Subcutaneous abdominal adipose tissue (tissue), 5 donors: ENCODE results near the gene MRPS23.

Source experiments
- H3K27ac ChIP-seq: one replicate; pipeline ENCODE4 v1.7.0; 2013; ENCODE audit warnings: low read depth, mild to moderate bottlenecking, inconsistent platforms, low read length, moderate library complexity
- H3K27me3 ChIP-seq, 5 donors: one replicate each; pipeline ENCODE4 v1.7.0; 2013; ENCODE audit warnings: low read length in 5 of 5, inconsistent platforms in 1 of 5; ENCODE audit not compliant: control insufficient read depth in 5 of 5, insufficient read depth in 4 of 5
- H3K36me3 ChIP-seq, 5 donors: one replicate each; pipeline ENCODE4 v1.7.0; 2013; ENCODE audit warnings: low read length in 5 of 5; ENCODE audit not compliant: control insufficient read depth in 5 of 5, insufficient read depth in 5 of 5
- H3K4me1 ChIP-seq, 5 donors: one replicate each; pipeline ENCODE4 v1.7.0; 2013; ENCODE audit warnings: low read length in 5 of 5, mild to moderate bottlenecking in 3 of 5, moderate library complexity in 1 of 5; ENCODE audit not compliant: control insufficient read depth in 5 of 5, insufficient read depth in 5 of 5
- H3K4me3 ChIP-seq, 5 donors: one replicate each; pipeline ENCODE4 v1.7.0; 2013; ENCODE audit warnings: low read length in 5 of 5, low read depth in 1 of 5
- H3K9ac ChIP-seq, 5 donors: one replicate each; pipeline ENCODE4 v1.7.0; 2013; ENCODE audit warnings: low read length in 5 of 5, mild to moderate bottlenecking in 4 of 5, moderate library complexity in 3 of 5
- H3K9me3 ChIP-seq, 5 donors: one replicate each; pipeline ENCODE4 v1.7.0; 2013; ENCODE audit warnings: low read length in 5 of 5; ENCODE audit not compliant: control insufficient read depth in 5 of 5
- donor health status: healthy.
- donor health status: healthy.
- donor health status: healthy.
- donor health status: healthy.
- donor health status: healthy.

MRPS23 gene

DNA sequence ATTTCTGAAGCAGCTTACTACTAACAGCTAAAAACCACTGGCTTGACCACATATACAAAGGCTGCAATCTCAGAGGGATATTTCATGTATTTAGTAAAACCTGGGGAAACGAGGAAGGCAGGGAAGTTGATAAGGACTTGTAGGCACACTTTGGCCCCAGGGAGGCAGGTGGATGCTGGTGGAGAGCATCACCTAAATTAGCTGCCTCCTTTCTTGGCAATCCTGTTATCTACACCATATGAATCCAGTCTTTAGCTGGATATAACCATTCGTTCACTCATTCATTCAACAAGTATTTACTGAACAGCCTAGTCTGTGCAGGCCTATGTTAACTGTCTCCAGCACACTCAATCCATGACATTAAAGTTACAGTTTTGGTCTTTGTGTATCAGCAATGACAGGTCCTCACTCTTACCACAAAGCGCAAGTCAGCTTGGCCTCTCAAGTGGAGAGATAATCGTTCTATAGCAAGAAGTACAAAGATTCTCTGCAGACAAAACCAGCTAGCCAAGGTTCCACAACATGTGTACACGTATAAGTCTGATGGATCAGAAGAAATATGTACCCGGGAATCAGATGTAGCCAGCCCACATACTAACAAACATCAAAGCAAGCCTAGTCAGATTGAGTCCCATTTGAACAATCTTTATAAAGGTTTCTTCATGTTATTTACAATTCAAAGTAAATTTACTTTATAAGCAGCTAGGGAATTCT lies 10.8 kb downstream of the MRPS23 start:
- Histone ChIP-seq H3K9ac (no peak overlapping the region), H3K36me3 (peaks cover 25 to 32% (median 30%) of the 10 kb centered on the region in 5 donors), H3K9me3 (no peaks in the 10 kb centered on the region), H3K4me1 (peaks cover 0 to 17% (median 4%) of the 10 kb centered on the region in 5 donors), H3K4me3 (no peak overlapping the region), H3K27me3 (no peaks in the 10 kb centered on the region), H3K27ac (peak overlapping the region; percentile 17)

DNA sequence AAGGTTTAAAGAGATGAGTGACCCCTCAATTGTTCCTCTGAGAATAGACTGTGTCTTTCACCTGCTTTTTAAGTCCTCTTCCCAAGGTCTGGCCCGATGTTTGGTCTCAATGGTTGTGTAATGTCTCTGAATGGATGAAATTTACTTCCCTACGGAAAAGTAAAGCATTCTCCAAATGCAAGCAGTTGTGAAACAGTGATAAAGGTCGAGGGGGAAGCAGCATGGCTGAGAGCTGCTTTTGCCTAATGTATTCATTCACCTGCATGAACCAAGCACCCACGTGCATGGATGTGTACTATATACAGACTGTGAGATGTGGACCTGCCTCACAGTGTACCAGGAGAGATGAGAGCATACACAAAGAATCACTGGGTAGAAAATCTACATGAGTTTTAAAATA lies 11.4 kb downstream of the MRPS23 start:
- Histone ChIP-seq H3K4me1 (peaks cover 0 to 23% (median 6%) of the 10 kb centered on the region in 5 donors), H3K27me3 (no peaks in the 10 kb centered on the region), H3K27ac (peak overlapping the region; percentile 17), H3K36me3 (peaks cover 25 to 32% (median 30%) of the 10 kb centered on the region in 5 donors), H3K4me3 (no peak overlapping the region), H3K9me3 (no peaks in the 10 kb centered on the region), H3K9ac (no peak overlapping the region)

DNA sequence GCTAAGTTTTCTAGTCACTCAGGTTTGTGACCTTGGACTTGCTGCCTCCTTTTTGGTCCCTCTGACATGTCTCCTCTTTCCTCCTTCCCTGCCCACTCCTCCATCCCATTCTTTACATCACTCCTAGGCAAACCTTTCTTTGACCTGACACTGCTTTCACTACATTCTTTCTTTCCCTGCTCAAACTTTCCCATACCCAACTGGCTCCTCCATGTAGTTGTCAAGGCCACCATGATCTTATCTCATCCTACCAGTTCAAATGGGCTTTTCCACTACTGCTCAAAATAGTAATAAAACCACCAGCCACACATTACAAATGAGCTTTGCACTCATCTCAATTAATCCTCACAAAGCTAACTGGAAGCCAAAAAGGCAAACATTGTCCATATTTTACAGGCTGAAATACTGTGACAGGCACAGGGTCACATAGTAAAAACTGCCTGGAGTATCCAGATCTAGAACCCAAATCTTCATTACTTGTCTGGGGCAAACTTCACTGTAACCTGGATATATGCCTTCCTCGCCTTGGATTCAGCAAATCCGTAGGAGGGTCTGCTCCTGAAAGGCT lies 14.4 kb downstream of the MRPS23 start:
- Histone ChIP-seq H3K27ac (no peak overlapping the region), H3K4me1 (peaks cover 0 to 39% (median 21%) of the 10 kb centered on the region in 5 donors), H3K27me3 (no peaks in the 10 kb centered on the region), H3K9me3 (no peaks in the 10 kb centered on the region), H3K4me3 (no peak overlapping the region), H3K36me3 (peaks cover 16 to 25% (median 20%) of the 10 kb centered on the region in 5 donors), H3K9ac (no peak overlapping the region)

DNA sequence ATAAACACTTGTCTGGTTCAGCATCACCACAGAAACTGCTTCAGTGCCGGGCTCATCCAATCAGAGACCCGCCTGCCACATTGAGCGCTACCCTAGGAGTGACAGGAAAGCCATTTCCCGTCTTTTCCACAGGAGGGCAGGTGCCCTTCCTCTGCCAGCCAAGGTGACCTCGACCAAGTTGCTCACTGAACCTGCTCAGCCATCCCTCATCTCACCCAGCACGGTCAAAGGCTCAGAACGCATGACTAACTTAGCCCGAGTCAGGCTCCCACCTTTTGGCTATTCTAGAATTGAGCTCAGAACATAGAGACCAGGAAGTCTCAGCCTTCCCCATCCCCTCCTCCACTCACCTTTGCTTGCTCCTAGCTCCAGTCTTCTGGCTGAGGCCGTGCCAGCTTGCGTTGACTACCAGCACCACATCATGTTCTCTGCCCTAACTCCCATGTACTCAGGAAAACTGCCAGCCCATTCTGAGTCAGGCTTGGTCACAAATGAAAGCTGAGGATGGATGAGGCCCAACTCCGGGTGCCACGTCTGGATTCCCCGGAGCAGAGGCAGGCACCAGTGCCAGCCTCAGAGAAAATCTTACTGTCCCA lies 15.6 kb downstream of the MRPS23 start:
- H3K36me3 ChIP-seq: peaks cover 9 to 16% (median 12%) of the 10 kb centered on the region in 5 donors
- no peak overlapping the region for H3K27ac ChIP-seq
- peaks cover 0 to 39% (median 21%) of the 10 kb centered on the region in 5 donors for H3K4me1 ChIP-seq
- H3K9me3 ChIP-seq: no peaks in the 10 kb centered on the region
- no peaks in the 10 kb centered on the region for H3K27me3 ChIP-seq
- H3K4me3 ChIP-seq: no peak overlapping the region
- H3K9ac ChIP-seq: no peak overlapping the region

DNA sequence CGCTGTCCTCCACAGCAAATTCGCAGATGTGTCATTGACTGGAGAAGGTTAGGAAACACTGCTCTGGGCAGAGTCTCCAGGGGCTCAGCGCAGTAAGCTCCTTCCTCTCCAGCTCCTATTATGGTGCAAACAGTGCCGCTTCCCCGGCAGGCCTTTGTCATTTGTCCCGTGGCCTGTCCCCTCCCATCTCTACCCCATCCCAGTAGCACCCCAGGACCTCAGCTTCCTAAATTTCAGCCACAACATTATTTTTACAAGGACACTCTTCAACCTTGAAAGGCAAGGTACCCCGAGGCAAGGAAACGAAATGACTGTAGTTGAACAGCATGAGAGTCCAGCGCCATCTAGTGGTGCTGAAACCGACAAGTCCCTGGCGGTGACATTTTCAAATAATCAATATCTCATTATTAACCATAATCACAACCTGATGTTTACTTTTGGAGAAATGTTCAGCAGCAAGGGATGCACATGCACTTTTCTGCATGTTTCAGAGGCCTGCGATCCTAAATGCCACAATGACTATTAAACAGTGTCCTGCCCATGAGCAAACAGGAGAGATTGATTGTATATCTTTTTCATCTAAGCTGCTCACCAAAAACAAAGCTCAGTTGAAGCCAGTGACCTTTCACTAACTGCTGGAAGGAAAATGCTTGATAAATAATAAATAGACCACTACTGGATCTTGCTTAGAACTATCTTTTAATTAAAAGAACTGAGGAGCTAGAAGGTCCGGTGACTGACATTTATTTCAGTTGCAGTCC lies 16.5 kb downstream of the MRPS23 start:
- peak overlapping the region; percentile 38 for H3K27ac ChIP-seq
- H3K4me3 ChIP-seq: peak overlapping the region; percentile 52 to 81 (median 71)
- peaks cover 1 to 7% (median 4%) of the 10 kb centered on the region in 5 donors for H3K36me3 ChIP-seq
- H3K9me3 ChIP-seq: no peaks in the 10 kb centered on the region
- peaks cover 0 to 34% (median 17%) of the 10 kb centered on the region in 5 donors for H3K4me1 ChIP-seq
- H3K9ac ChIP-seq: peak overlapping the region in 4 of 5 donors; percentile 44 to 66 (median 56)
- no peaks in the 10 kb centered on the region for H3K27me3 ChIP-seq

DNA sequence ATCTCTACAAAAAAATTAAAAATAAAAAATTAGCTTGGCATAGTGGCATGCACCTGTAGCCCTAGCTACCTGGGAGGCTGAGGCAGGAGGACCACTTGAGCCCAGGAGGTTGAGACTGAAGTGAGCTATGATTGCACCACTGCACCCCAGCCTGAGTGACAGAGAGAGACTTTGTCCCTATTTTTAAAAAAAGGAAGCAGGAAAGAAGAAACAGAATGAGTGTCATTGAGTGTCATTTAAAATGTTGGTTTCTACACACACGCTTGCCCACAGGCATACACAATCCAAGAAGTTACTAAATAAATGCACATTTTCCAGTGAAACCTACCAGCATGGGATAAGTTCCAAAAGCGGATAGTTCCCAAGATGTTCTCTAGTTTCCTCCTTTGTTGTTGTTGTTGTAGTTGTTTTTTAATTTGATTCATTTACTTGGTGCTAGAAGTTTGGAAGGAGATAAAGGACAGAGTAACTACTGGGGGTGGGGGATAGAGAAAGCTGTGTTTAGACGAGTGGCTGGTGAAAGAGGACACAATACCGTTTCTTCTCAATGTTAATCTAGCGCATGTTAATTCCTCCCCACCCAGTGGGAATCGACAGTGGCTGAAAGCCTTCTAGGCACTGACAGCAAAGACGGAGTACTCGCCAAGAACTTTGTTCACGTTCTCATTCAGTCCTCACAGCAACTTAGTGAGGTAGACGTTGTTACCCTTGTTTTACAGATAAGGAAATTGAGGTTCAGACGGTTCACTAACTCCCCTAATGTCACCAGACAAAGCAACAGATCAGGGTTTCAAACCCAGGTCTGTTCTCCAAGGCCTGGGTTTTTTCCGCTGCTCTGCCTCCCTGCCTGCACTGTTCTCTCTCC lies 17.3 kb downstream of the MRPS23 start:
- Histone ChIP-seq H3K9me3 (no peaks in the 10 kb centered on the region), H3K4me1 (peaks cover 0 to 26% (median 14%) of the 10 kb centered on the region in 5 donors), H3K9ac (peak overlapping the region; percentile 1 to 66 (median 44)), H3K4me3 (peak overlapping the region; percentile 52 to 81 (median 71)), H3K36me3 (peaks cover 0 to 7% (median 4%) of the 10 kb centered on the region in 5 donors), H3K27ac (peak overlapping the region; percentile 38), H3K27me3 (no peaks in the 10 kb centered on the region)

DNA sequence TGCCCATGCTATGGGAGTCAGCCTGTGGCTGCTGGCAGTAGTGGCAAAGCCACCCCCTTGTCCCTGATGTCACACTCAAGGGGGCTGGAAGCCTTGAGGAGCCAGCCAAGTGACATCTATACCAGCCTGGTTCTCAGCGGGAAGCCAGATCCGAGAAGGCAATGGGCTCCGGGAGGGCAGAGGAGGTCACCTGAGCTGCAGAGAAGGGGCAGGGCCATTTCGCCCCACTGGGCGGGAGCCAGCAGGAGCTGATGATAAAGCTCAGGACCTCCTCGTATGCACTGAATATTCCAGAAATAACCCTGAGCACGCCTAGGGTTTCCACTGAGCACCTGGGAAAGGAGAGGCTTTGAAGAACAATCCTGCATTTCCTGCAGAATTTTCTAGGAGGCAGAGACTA lies 19.0 kb downstream of the MRPS23 start:
- H3K27ac ChIP-seq: no peak overlapping the region
- no peaks in the 10 kb centered on the region for H3K9me3 ChIP-seq
- H3K27me3 ChIP-seq: no peaks in the 10 kb centered on the region
- H3K4me1 ChIP-seq: peaks cover 0 to 25% (median 14%) of the 10 kb centered on the region in 5 donors
- no peak overlapping the region for H3K4me3 ChIP-seq
- H3K36me3 ChIP-seq: no peaks in the 10 kb centered on the region
- H3K9ac ChIP-seq: no peak overlapping the region

DNA sequence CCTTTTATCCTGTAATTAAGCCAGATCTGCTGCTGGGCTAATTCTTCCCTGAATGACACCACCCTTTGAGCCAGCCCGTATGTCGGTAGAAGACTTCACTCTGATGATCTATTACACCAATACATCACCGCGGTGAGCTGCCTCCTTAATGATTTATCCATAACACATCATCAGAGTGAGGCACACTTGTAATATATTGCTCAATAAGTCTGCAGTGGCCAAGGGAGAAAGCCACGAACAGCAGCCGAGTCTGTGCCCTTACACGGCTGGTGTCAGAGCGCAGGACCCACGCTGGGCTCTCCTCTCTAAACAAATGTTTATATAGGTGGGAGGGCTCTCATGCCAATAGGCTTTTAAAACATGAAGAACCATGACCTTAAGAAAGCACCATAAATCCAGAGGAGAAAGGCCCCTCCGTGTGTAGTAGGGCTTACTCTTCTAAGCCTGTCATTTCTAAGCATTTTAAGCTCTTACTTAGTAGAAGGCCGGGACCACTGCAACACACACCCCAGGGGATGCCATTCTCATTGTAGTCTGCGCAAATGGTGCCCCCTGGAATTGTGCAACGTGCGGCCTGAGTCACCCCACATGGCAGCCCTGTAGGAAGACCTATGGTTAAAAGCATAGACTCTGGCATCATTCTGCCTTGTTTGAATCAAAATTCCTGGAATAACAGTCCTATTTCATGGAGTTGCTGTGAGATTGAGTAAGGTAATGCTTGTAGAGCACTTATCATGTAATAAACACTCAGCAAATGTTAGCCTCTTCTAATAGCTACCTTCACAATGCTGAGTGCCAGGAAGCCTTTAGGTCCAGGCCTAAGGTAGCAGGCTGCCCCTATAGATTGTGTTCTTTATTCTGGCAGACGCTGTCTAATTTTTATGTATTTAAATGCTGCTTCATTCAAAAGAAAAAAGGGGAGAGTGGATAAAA lies 26.1 kb downstream of the MRPS23 start:
- H3K4me1 ChIP-seq: no peaks in the 10 kb centered on the region
- no peaks in the 10 kb centered on the region for H3K36me3 ChIP-seq
- H3K9me3 ChIP-seq: no peaks in the 10 kb centered on the region
- H3K27me3 ChIP-seq: peaks cover 0 to 3% (median under 1%) of the 10 kb centered on the region in 5 donors
- H3K4me3 ChIP-seq: no peak overlapping the region
- no peak overlapping the region for H3K27ac ChIP-seq
- no peak overlapping the region for H3K9ac ChIP-seq
